Spinal cord (tissue), 10 donors: ENCODE data around the gene LMF1. TPM values are rescaled to one million over a fixed set of nuclear protein-coding genes. Genes with fewer than 3 reads are reported as not detected.

Source experiments
- DNase-seq, 6 donors: peaks; one replicate each; pipeline versions ENCODE4 v3.0.0 to v3.0.0-alpha.2; 2013 to 2015; ENCODE audit warnings: low spot score in 6 of 6, low read depth in 4 of 6
- H3K27ac ChIP-seq: one replicate; pipeline ENCODE4 v1.5.1; 2013; ENCODE audit warnings: low read depth, low read length, control low read depth
- H3K27me3 ChIP-seq: one replicate; pipeline ENCODE4 v1.6.1; 2013; ENCODE audit warnings: low read length; ENCODE audit not compliant: control insufficient read depth, insufficient read depth
- H3K36me3 ChIP-seq: one replicate; pipeline ENCODE4 v1.6.1; 2013; ENCODE audit warnings: low read length; ENCODE audit not compliant: control insufficient read depth, insufficient read depth
- H3K4me1 ChIP-seq: one replicate; pipeline ENCODE4 v1.6.1; 2013; ENCODE audit warnings: low read length; ENCODE audit not compliant: control insufficient read depth, insufficient read depth
- H3K4me3 ChIP-seq: one replicate; pipeline ENCODE4 v1.5.1; 2013; ENCODE audit warnings: low read depth, low read length, control low read depth
- H3K9me3 ChIP-seq: one replicate; pipeline ENCODE4 v1.6.1; 2013; ENCODE audit warnings: low read length; ENCODE audit not compliant: control insufficient read depth, insufficient read depth
- WGBS: methylation state at CpG from one replicate; pipeline ENCODE4 v1.1.5; 2013; ENCODE audit warnings: missing lambda C conversion rate; ENCODE audit not compliant: insufficient coverage; 5-methylcytosine and 5-hydroxymethylcytosine counted together
- polyA plus RNA-seq, 2 donors: library from polyadenylated mRNA; unstranded; fragments of 120-200 nt; gene quantifications; one replicate each; pipeline ENCODE4 v1.2.1, GENCODE V29; 2013; ENCODE audit not compliant: insufficient read length in 2 of 2
- total RNA-seq, 2 donors: library from RNA; depleted of rRNA in 1 of 2; stranded (reverse); fragments of 120-200 nt in 1 of 2; fragments of >200 nt in 1 of 2; gene quantifications; one replicate each; pipeline versions ENCODE4 v1.2.3 to v1.2.4, GENCODE V29; 2013 to 2014
- donor health status: healthy.

LMF1 gene
- total and polyA plus RNA-seq, 4 donors: 15.1 to 37.5 (median 23.0) TPM

- peaks cover 79% of the 10 kb centered on the region for H3K4me1 ChIP-seq
- no peak overlapping the region for H3K27ac ChIP-seq
- H3K27me3 ChIP-seq: peaks cover 8% of the 10 kb centered on the region
- peaks cover 69% of the 10 kb centered on the region for H3K36me3 ChIP-seq
- H3K9me3 ChIP-seq: no peaks in the 10 kb centered on the region
- peak overlapping the region; percentile 38 for H3K4me3 ChIP-seq
- under 1% methylated on average over 31 of the region's 31 CpGs for WGBS
- DNase-seq: no peak
Observed at GRCh38 chr16:980595-980854, 9.7 kb upstream of the LMF1 start.

GRCh38 chr16:979859-980594, 9.2 kb upstream of the LMF1 start:
- H3K9me3 ChIP-seq: no peaks in the 10 kb centered on the region
- peaks cover 79% of the 10 kb centered on the region for H3K4me1 ChIP-seq
- peaks cover 68% of the 10 kb centered on the region for H3K36me3 ChIP-seq
- 15% methylated on average over 60 of the region's 63 CpGs for WGBS
- peak overlapping the region; percentile 47 for H3K27ac ChIP-seq
- H3K27me3 ChIP-seq: peaks cover 8% of the 10 kb centered on the region
- peak in 1 of 6 donors; percentile 11 for DNase-seq
- H3K4me3 ChIP-seq: peak overlapping the region; percentile 38

GRCh38 chr16:979147-979546, 8.4 kb upstream of the LMF1 start:
- 68% methylated on average over 4 of the region's 14 CpGs for WGBS
- H3K36me3 ChIP-seq: peaks cover 65% of the 10 kb centered on the region

GRCh38 chr16:978403-978802, 7.6 kb upstream of the LMF1 start:
- H3K4me1 ChIP-seq: peaks cover 80% of the 10 kb centered on the region
- peaks cover 8% of the 10 kb centered on the region for H3K27me3 ChIP-seq
- no peaks in the 10 kb centered on the region for H3K9me3 ChIP-seq
- 62% methylated on average over 6 of the region's 9 CpGs for WGBS
- H3K36me3 ChIP-seq: peaks cover 58% of the 10 kb centered on the region
- DNase-seq: peak in 1 of 6 donors; percentile 16
- H3K27ac ChIP-seq: peak overlapping the region; percentile 40
- H3K4me3 ChIP-seq: no peak overlapping the region

More at GRCh38 chr16:979147-979546, 8.4 kb upstream of the LMF1 start:
- H3K27ac ChIP-seq: no peak overlapping the region
- peaks cover 80% of the 10 kb centered on the region for H3K4me1 ChIP-seq
- no peak for DNase-seq
- H3K4me3 ChIP-seq: peak overlapping the region; percentile 38
- no peaks in the 10 kb centered on the region for H3K9me3 ChIP-seq
- peaks cover 8% of the 10 kb centered on the region for H3K27me3 ChIP-seq

- Histone ChIP-seq H3K4me3 (no peak overlapping the region), H3K4me1 (peaks cover 80% of the 10 kb centered on the region), H3K27me3 (peaks cover 8% of the 10 kb centered on the region), H3K9me3 (no peaks in the 10 kb centered on the region), H3K36me3 (peaks cover 52% of the 10 kb centered on the region), H3K27ac (peak overlapping the region; percentile 83)
- no peak for DNase-seq
- 71% methylated on average over 7 of the region's 8 CpGs for WGBS
Observed at GRCh38 chr16:977896-978295, 7.1 kb upstream of the LMF1 start.

- Histone ChIP-seq H3K36me3 (peaks cover 56% of the 10 kb centered on the region), H3K4me3 (peak overlapping the region; percentile 24), H3K4me1 (peaks cover 81% of the 10 kb centered on the region), H3K27me3 (peaks cover 2% of the 10 kb centered on the region), H3K27ac (peak overlapping the region; percentile 83), H3K9me3 (no peaks in the 10 kb centered on the region)
- peak in 2 of 6 donors; percentile 90 to 93 for DNase-seq
- 19% methylated on average over 27 of the region's 28 CpGs for WGBS
Observed at GRCh38 chr16:977081-977701, 6.4 kb upstream of the LMF1 start.

GRCh38 chr16:976389-976931, 5.7 kb upstream of the LMF1 start:
- Histone ChIP-seq H3K4me1 (peaks cover 85% of the 10 kb centered on the region), H3K27ac (peak overlapping the region; percentile 83), H3K9me3 (no peaks in the 10 kb centered on the region), H3K27me3 (peaks cover 2% of the 10 kb centered on the region), H3K4me3 (peak overlapping the region; percentile 5), H3K36me3 (peaks cover 56% of the 10 kb centered on the region)
- 34% methylated on average over 19 of the region's 24 CpGs for WGBS
- peak in 1 of 6 donors; percentile 33 for DNase-seq

- no peak for DNase-seq
Observed at GRCh38 chr16:975291-975690, 4.5 kb upstream of the LMF1 start.

GRCh38 chr16:974611-975261, 4.0 kb upstream of the LMF1 start:
- Histone ChIP-seq H3K4me1 (peaks cover 91% of the 10 kb centered on the region), H3K4me3 (no peak overlapping the region), H3K36me3 (peaks cover 51% of the 10 kb centered on the region), H3K27me3 (no peaks in the 10 kb centered on the region), H3K27ac (peak overlapping the region; percentile 64), H3K9me3 (no peaks in the 10 kb centered on the region)
- peak in 1 of 6 donors; percentile 62 for DNase-seq
- 40% methylated on average over 19 of the region's 26 CpGs for WGBS

More at GRCh38 chr16:975291-975690, 4.5 kb upstream of the LMF1 start:
- WGBS: 79% methylated on average over 9 of the region's 12 CpGs
- Histone ChIP-seq H3K9me3 (no peaks in the 10 kb centered on the region), H3K27ac (peak overlapping the region; percentile 83), H3K4me1 (peaks cover 90% of the 10 kb centered on the region), H3K27me3 (peaks cover 2% of the 10 kb centered on the region), H3K4me3 (no peak overlapping the region), H3K36me3 (peaks cover 56% of the 10 kb centered on the region)
